GM18507 (cell line): ENCODE results near the gene HOXB3.

Source experiments
- DNase-seq: peaks from one replicate; pipeline ENCODE4 v3.0.0; 2011; ENCODE audit warnings: low read depth; ENCODE audit not compliant: insufficient read length; ENCODE audit errors: extremely low spot score
- FAIRE-seq: peaks from 2 replicates; lab custom pipeline; 2011; peaks lifted over from hg19 to GRCh38; lab: Jason Lieb, UNC

HOXB3 gene

DNA sequence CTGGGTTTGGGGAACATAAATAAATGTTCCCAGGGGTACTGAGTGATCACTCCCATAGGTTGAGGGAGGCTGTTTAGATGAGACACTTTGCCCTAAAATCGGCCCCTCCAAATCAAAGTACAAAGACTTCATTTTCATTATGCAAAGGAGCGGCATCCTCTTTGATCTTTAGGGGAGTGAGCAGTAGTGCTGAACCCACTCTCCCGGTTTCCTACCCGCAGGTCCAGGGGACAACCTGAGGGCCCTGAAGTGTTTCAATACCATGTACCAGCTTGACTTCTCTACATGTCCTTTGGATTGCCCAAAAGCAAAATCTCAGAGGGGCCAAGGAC lies 11.1 kb upstream of the HOXB3 start:
- DNase-seq (no peak), FAIRE-seq (no peak)

GRCh38 chr17:48600244-48601098 lies 10.4 kb upstream of the HOXB3 start:
- DNase-seq (no peak), FAIRE-seq (no peak)

GRCh38 chr17:48599354-48599753 lies 9.3 kb upstream of the HOXB3 start:
- FAIRE-seq (no peak), DNase-seq (no peak)

- DNase-seq (no peak), FAIRE-seq (no peak)
These were observed 8.7 kb upstream of the HOXB3 start for GRCh38 chr17:48598736-48599135.

GRCh38 chr17:48597778-48598631 lies 8.0 kb upstream of the HOXB3 start:
- no peak for DNase-seq
- FAIRE-seq, result no peak

- no peak for FAIRE-seq
These were observed 7.4 kb upstream of the HOXB3 start for GRCh38 chr17:48597528-48597777.

DNA sequence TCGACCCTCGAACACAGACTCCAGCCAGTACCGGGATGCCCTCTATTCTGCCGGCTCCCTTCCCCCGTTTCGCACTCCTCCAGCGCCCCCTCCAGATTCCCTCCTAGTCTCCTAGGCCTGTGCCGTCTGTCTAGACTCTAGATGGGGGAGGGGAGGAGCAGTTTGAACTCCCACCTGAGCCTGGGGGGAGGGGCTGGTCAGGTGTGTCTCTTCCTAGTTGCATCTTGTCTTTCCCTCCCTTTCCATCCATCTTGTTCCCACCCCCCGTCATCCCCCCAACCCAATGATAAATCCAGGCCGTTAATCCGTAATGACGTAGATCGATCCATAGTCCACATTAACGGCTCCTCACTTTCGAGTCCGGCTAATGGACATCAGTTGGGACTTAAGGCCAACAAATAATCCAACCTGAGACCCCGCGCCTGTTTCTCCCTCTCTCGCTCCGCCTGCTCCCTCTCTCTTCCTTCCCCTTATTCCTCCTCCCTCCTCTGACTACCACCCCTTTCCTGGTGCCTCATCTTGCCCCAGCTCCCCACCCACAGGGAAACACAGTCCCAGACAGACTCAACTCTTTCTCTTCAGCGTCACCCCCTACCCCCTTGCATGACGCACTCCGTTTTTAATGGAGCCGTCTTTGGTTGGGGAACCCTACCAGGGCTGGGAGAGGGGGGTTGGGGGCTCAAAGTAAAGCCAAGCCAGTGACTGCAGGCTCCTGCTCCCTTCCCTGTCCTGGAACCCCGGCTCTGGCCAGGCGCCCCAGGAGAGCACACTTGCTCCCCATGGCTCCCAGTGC lies 6.9 kb upstream of the HOXB3 start:
- DNase-seq (no peak), FAIRE-seq (no peak)

More at GRCh38 chr17:48597528-48597777, 7.4 kb upstream of the HOXB3 start:
- DNase-seq, result no peak

- no peak for DNase-seq
- peak; percentile 50 for FAIRE-seq
These were observed 6.1 kb upstream of the HOXB3 start for GRCh38 chr17:48596000-48596734.

- FAIRE-seq (no peak), DNase-seq (no peak)
These were observed 5.4 kb upstream of the HOXB3 start for GRCh38 chr17:48595278-48595999.

DNA sequence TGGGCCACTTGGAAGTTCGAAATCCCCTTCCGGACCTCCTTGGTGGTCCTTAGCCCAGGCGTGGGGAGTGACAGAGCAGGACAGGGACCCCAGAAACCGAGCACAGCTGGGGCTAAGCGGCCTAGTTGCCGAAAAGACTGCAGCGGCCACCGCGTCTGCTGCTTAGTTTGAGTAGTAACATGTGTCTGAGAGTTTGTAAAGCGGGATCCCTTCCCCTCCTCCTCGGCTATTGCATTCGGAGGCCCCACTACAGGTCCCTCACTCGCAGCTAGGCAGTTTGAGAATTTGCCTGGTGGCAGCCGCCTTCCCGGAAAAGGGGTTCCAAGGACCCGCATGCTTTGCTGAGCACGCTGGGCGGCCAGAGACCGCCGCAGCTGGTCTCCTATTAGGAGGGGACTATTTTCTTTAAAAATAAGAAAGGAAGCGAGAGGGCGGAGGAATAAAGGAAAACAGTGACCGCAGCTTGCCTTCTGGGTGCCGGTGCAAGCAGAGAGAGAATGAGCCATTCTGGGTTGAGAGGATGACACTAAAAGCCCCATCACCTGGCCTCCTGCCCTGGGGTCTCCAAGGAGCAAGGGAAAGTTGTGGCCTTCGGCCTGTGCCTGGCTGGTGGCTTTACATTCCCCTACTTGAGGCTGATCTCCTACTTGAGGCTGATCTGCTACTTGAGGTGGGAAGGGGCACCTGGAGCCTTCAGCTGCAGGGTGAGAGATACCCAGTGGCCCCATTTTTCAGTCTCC lies 4.7 kb upstream of the HOXB3 start:
- DNase-seq, result no peak

GRCh38 chr17:48593840-48594537 lies 3.9 kb upstream of the HOXB3 start:
- DNase-seq, result peak; percentile 81
- peak; percentile 86 for FAIRE-seq

More for the DNA sequence above, 4.7 kb upstream of the HOXB3 start:
- FAIRE-seq, result no peak

DNA sequence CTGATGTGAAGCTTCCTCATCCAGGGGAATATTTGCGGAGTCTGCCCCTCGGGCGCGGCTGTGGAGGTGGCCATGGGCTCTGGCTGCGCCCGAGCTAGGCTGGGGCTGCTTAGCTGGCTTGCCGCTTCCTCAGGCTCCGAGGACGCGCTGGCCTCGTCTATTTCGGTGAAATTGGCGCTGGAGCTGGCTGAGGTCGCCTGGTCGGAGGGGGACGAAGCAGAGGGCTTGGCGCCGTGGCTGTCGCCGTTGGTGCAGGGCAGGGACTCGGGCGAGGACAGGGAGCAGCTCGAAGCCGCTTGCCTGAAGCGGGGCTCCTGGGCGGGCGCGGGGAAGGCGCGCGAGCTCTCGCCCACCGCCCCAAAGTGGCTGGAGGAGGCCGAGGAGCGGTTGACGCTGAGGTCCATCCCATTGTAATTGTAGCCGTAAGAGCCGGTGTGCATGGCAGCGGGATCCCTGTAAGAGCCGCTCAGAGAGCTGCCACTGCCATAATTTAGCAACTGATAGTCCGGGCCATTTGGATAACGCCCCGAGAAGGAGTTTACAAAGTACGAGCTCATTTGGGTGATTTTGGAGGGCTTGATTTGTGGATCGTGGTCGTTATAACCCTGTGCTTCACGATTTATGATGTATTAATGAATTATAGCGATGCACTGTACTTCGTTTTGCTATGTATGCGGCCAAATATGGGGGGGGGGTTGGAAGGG lies 3.2 kb upstream of the HOXB3 start, which contains the start of gene HOXB5:
TSS of gene HOXB5 (minus strand) at position 654 of the 704 bp plus-strand sequence. CDS start at position 557, 97 bp downstream.
- DNase-seq (no peak), FAIRE-seq (no peak)

DNA sequence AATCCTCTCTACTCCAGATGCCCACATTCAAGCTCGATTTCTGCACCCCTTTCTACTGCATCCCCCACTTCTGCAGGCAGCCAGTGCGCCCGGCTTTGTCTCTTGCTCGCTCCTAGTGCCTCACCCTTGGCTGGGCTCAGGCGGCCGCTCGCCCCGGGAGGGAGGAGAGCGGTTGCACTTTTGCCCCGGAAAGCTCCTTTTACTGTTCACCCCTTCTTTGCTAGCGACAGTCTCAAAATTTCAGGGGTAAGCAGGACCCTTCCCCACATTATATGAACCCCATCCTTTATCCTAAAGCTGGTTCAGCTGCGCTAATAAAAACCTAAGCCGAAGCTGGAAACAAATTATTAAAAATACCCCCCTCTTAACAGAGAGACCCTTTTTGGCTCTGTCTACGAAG lies 2.5 kb upstream of the HOXB3 start:
- FAIRE-seq (no peak), DNase-seq (no peak)

DNA sequence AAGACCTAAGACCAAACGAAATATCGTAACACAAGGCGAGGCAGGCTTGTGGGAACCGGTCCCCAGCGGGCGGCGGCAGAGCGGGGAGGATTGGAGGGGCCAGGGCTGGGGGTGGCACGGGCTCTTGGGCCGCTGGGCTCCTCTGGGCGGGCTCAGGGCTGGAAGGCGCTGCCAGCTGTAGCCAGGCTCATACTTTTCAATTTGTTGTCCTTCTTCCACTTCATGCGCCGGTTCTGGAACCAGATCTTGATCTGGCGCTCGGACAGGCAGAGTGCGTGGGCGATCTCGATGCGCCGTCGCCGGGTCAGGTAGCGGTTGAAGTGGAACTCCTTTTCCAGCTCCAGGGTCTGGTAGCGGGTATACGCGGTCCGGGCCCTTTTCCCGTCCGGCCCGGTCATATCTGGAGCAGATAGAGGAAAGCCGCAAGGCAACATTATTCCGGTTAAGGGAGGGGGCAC lies 2.0 kb upstream of the HOXB3 start:
- DNase-seq, result no peak
- no peak for FAIRE-seq

DNA sequence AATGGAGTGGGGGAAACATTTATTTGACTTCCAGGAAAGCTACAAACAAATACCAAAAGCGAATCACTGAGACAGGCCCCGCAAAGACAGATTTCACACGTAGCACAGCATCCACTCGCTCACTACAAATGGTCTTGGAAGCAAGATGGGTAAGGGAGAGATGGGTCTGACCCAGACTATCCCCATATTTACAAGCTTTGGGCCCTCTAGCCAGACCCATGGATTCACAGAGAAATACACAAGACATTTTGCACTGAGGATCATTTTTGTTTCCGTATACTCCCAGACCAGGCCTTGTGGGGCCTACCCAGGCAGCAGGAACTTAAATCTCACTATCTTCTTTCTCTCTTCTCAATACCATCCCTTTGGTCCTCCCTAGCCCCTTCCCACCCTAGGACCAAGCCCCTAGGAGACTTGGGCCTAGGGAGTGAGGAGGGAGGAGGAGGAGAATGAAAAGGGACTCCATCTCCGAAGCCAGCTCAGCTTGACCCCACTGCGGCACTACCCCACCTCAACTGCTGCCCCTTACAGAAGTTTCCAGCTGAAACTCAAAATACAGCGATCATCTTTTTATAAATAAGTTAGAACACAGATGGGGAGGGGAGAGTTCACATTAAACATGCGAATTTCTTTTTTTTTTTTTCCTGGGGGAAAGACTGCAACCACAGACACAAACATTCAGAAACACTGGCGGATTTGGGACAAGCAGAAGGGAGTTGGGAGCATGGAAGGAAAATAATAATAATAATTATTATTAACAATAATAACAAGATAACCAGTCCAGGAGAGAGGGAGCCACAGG lies 1.4 kb upstream of the HOXB3 start:
- no peak for FAIRE-seq
- no peak for DNase-seq

DNA sequence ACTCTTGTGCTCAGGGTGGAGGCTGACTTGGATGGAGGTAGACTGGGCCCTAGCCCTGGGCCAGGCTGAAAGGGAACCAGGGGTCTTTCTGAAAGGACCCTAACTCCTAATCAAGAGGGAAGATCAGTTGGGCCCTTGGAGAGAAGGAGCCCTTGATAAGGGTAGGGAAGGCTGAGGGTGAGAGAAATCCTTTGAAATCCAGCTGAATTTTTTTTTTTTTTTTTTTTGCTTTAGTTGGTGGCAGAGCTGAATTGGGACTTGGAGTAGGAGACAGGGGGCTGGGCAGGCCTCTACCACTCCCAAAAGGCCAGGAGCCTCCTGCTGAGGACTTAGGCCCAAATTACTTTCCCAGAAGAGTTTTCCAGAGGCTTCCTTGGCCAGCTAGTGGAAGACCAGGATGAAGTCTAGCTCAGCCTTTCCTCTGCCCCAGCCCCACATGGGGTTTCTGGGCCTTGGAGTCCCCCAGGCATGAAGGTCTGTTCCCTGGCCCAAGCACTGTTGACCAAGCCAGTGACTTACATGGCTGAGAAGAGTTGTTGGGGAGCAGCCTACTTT lies 643 bp upstream of the HOXB3 start:
- FAIRE-seq, result no peak
- no peak for DNase-seq
